ENCODE data around the gene TNFSF11.

DNA sequence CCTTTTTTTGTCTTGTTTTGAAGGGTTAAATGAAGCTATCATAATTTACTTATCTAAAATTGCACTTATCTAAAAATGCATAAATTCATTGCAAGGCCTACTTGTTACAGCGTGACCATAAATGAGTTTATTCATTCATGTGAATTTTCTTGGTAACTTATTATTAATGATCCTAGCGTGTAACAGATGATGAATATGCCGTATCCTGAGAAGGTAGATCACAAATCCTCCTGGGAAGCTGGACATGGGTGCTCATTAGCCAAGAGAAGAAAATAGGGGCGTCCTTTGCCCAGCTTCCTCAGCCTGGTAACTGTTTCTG lies 21.3 kb downstream of the TNFSF11 start:
- TF ChIP-seq, protein P1, sequence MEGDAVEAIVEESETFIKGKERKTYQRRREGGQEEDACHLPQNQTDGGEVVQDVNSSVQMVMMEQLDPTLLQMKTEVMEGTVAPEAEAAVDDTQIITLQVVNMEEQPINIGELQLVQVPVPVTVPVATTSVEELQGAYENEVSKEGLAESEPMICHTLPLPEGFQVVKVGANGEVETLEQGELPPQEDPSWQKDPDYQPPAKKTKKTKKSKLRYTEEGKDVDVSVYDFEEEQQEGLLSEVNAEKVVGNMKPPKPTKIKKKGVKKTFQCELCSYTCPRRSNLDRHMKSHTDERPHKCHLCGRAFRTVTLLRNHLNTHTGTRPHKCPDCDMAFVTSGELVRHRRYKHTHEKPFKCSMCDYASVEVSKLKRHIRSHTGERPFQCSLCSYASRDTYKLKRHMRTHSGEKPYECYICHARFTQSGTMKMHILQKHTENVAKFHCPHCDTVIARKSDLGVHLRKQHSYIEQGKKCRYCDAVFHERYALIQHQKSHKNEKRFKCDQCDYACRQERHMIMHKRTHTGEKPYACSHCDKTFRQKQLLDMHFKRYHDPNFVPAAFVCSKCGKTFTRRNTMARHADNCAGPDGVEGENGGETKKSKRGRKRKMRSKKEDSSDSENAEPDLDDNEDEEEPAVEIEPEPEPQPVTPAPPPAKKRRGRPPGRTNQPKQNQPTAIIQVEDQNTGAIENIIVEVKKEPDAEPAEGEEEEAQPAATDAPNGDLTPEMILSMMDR (IDR thresholded peaks at IDR 0.05; ENCODE audit: low read depth, low read length, poor library complexity, severe bottlenecking): no peak
- TF ChIP-seq EZH2phosphoT487 (IDR thresholded peaks at IDR 0.05; ENCODE audit: borderline replicate concordance, low read length): no peak

All from DOHH2 (cell line).